ENCODE data around the gene CDKN2AIP.

DNA sequence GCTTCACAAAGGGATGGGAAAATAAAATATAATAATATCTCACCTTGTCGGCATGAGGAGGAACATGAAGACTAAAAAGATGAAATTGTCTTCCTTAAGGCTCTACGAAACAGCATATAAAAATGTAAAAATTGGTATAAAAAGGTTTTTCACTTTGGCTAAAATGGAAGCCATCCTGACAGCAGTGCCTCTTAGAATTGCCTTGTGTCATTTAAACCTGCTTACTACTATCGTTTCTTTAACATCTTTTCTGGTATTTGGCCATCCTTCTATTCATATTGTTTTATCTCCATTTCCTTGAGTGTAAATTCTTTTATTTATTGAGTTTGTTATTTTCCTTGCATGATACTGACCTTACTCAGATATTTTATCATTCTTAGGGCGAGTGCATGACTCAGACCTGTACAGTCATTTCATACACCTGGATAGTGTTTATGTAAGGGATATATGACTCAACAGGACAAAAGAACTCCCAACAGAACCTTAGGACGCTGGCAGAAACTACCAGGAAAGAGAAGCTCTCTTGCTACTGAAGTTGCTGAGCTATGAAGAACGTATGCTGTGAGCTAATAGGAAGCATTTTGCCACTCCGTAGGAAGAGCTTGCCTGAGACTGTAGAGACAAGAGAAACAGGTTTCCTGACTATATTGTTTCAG is 5.8 kb upstream of the CDKN2AIP start:
- TF ChIP-seq EZH2 (IDR thresholded peaks at IDR 0.05; ENCODE audit: borderline replicate concordance, low read length) = no peak
- TF ChIP-seq, protein P1, sequence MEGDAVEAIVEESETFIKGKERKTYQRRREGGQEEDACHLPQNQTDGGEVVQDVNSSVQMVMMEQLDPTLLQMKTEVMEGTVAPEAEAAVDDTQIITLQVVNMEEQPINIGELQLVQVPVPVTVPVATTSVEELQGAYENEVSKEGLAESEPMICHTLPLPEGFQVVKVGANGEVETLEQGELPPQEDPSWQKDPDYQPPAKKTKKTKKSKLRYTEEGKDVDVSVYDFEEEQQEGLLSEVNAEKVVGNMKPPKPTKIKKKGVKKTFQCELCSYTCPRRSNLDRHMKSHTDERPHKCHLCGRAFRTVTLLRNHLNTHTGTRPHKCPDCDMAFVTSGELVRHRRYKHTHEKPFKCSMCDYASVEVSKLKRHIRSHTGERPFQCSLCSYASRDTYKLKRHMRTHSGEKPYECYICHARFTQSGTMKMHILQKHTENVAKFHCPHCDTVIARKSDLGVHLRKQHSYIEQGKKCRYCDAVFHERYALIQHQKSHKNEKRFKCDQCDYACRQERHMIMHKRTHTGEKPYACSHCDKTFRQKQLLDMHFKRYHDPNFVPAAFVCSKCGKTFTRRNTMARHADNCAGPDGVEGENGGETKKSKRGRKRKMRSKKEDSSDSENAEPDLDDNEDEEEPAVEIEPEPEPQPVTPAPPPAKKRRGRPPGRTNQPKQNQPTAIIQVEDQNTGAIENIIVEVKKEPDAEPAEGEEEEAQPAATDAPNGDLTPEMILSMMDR (conservative IDR thresholded peaks at IDR 0.05 in 1 of 2, IDR thresholded peaks at IDR 0.05 in 1 of 2; ENCODE audit: extremely low read depth in 1 of 2, insufficient read depth in 1 of 2, low read depth in 1 of 2, low read length in 2 of 2) = no peak

Data from mammary epithelial cell (primary cell).